Gastrocnemius medialis (tissue), 4 donors: Measurements from ENCODE around the gene NTN1.

ENCODE experiments used
- CTCF ChIP-seq, 5 experiments: fragments of 450-650 bp in 3 of 5; fragments of 200-600 bp in 2 of 5; sonication (generic) in 2 of 5; IDR thresholded peaks in 4 of 5; conservative IDR thresholded peaks in 1 of 5; 1 replicate in 4 of 5; 2 replicates in 1 of 5; pipeline ENCODE4 v1.5.1; 2016 to 2019; ENCODE audit warnings: antibody characterized with exemption in 5 of 5, mild to moderate bottlenecking in 3 of 5, moderate library complexity in 3 of 5
- POLR2A ChIP-seq, 2 donors: fragments of 450-650 bp; IDR thresholded peaks; one replicate each; pipeline ENCODE4 v1.6.1; 2017; ENCODE audit warnings: antibody characterized with exemption in 2 of 2, mild to moderate bottlenecking in 2 of 2, moderate library complexity in 2 of 2

- TF ChIP-seq CTCF (IDR thresholded peaks at IDR 0.05 in 4 of 5, conservative IDR thresholded peaks at IDR 0.05 in 1 of 5) = no peak
- TF ChIP-seq POLR2A (IDR thresholded peaks at IDR 0.05) = no peak
Observed at GRCh38 chr17:9213303-9213640, 192.0 kb downstream of the NTN1 start.
